HepG2 (cell line): ENCODE results near the gene ATF3. TPM values are rescaled to one million over a fixed set of nuclear protein-coding genes. Genes with fewer than 3 reads are reported as not detected.

Source experiments
- ATAC-seq: fragments of 200-7000 bp; cut with Tn5 transposase; 3 replicates; pipeline ENCODE4 v1.9.1; 2020; ENCODE audit warnings: mild to moderate bottlenecking, moderate library complexity
- BruUV-seq: library from RNA; stranded (reverse); fragments of 400-500 nt; replicated peaks from 2 replicates; lab custom pipeline; 2021; lab: Mats Ljungman, UMichigan
- CTCF ChIA-PET: fragments of 300-600 bp; formaldehyde crosslinking; extraction: SDS; loops from one replicate; lab custom pipeline; 2021; ENCODE audit warnings: low total read pairs, inconsistent platforms, low intra/inter-chr PET ratio; lab: Yijun Ruan, JAX
- POLR2A ChIA-PET: fragments of 350-600 bp; sonication (Branson Sonifier 250); formaldehyde crosslinking; loops from one replicate; lab custom pipeline; 2020; ENCODE audit warnings: antibody characterized with exemption, inconsistent platforms; lab: Yijun Ruan, JAX
- DNase-seq: peaks from one replicate; pipeline ENCODE4 v3.0.0-alpha.2; 2015; ENCODE audit warnings: low spot score
- FAIRE-seq: peaks from 3 replicates; lab custom pipeline; 2011; peaks lifted over from hg19 to GRCh38; lab: Jason Lieb, UNC
- H2AFZ ChIP-seq: one replicate; pipeline ENCODE4 v1.6.1; 2011; ENCODE audit warnings: low read length, inconsistent platforms
- H3K27ac ChIP-seq: fragments of 300-600 bp; 3 replicates; pipeline ENCODE4 v1.8.0; 2011; ENCODE audit warnings: mixed run types, mild to moderate bottlenecking, mixed read lengths, low read length, inconsistent platforms; ENCODE audit not compliant: insufficient read depth; ENCODE audit errors: extremely low read length
- H3K27me3 ChIP-seq, 2 experiments: fragments of 200-600 bp in 1 of 2; 2 replicates in 1 of 2; 3 replicates in 1 of 2; pipeline versions ENCODE4 v1.6.0 to v1.8.0; 2011; ENCODE audit warnings: low read length in 2 of 2, mild to moderate bottlenecking in 2 of 2, moderate library complexity in 2 of 2, inconsistent platforms in 1 of 2; ENCODE audit not compliant: insufficient read depth in 2 of 2, control insufficient read depth in 1 of 2
- H3K36me3 ChIP-seq, 2 experiments: fragments of 200-600 bp in 1 of 2; replicated peaks in 1 of 2; 2 replicates in 1 of 2; 3 replicates in 1 of 2; pipeline versions ENCODE4 v1.5.1 to v1.8.0; 2011; ENCODE audit warnings: low read length in 2 of 2, inconsistent platforms in 1 of 2; ENCODE audit not compliant: insufficient read depth in 2 of 2, control insufficient read depth in 1 of 2
- H3K4me1 ChIP-seq: 2 replicates; pipeline ENCODE4 v1.5.1; 2012; ENCODE audit warnings: low read length, inconsistent platforms; ENCODE audit not compliant: insufficient read depth
- H3K4me2 ChIP-seq: 2 replicates; pipeline ENCODE4 v1.6.0; 2011; ENCODE audit warnings: low read depth, low read length, inconsistent platforms
- H3K4me3 ChIP-seq, 3 experiments: fragments of 200-600 bp in 1 of 3; sonication (generic), shearing (Covaris generic) in 1 of 3; replicated peaks in 1 of 3; 2 replicates each; pipeline ENCODE4 v1.5.1; 2011 to 2016; ENCODE audit warnings: low read length in 3 of 3, inconsistent platforms in 2 of 3, low read depth in 2 of 3, mild to moderate bottlenecking in 2 of 3, control low read depth in 1 of 3, mixed read lengths in 1 of 3; ENCODE audit not compliant: insufficient read depth in 1 of 3
- H3K79me2 ChIP-seq: one replicate; pipeline ENCODE4 v1.6.1; 2011; ENCODE audit warnings: low read length, inconsistent platforms; ENCODE audit not compliant: insufficient read depth
- H3K9ac ChIP-seq: 2 replicates; pipeline ENCODE4 v1.6.0; 2011; ENCODE audit warnings: mild to moderate bottlenecking, low read depth, low read length, inconsistent platforms; ENCODE audit not compliant: insufficient read depth
- H3K9me3 ChIP-seq: 2 replicates; pipeline ENCODE4 v1.5.1; 2012; ENCODE audit warnings: mild to moderate bottlenecking, low read length
- H4K20me1 ChIP-seq: 2 replicates; pipeline ENCODE4 v1.6.0; 2011; ENCODE audit warnings: inconsistent platforms, mild to moderate bottlenecking, low read length, moderate library complexity; ENCODE audit not compliant: insufficient read depth
- CTCF ChIP-seq: sonication (generic); formaldehyde crosslinking; IDR thresholded peaks from 2 replicates; pipeline ENCODE4 v1.5.0; 2020; ENCODE audit warnings: mild to moderate bottlenecking, missing genetic modification reagents, moderate library complexity
- FOXK2 ChIP-seq: fragments of 450-650 bp; IDR thresholded peaks from 2 replicates; pipeline ENCODE4 v1.6.1; 2016
- GATAD2A ChIP-seq: IDR thresholded peaks from 2 replicates; pipeline ENCODE4 v1.6.1; 2016
- IRX3 ChIP-seq: sonication (generic); formaldehyde crosslinking; IDR thresholded peaks from 2 replicates; pipeline ENCODE4 v1.8.1; 2023; ENCODE audit warnings: mild to moderate bottlenecking, low read depth, missing genetic modification reagents, borderline replicate concordance
- NFYC ChIP-seq: IDR thresholded peaks from 2 replicates; pipeline ENCODE4 v1.6.1; 2016; ENCODE audit warnings: missing genetic modification reagents, missing compliant biosample characterization
- PHF20 ChIP-seq: sonication (generic); formaldehyde crosslinking; IDR thresholded peaks from 2 replicates; pipeline ENCODE4 v1.5.0; 2020; ENCODE audit warnings: mild to moderate bottlenecking, missing genetic modification reagents
- RAD21 ChIP-seq: fragments of 450-650 bp; formaldehyde crosslinking; IDR thresholded peaks from 2 replicates; pipeline ENCODE4 v1.5.0; 2020; ENCODE audit warnings: mild to moderate bottlenecking
- TEAD3 ChIP-seq: optimal IDR thresholded peaks from 2 replicates; pipeline ENCODE3; 2016; ENCODE audit warnings: borderline replicate concordance
- UBTF ChIP-seq: sonication (generic); formaldehyde crosslinking; IDR thresholded peaks from 2 replicates; pipeline ENCODE4 v1.4.0; 2020; ENCODE audit warnings: mild to moderate bottlenecking, missing genetic modification reagents
- ZBTB49 ChIP-seq: sonication (generic); formaldehyde crosslinking; IDR thresholded peaks from 2 replicates; pipeline ENCODE4 v1.4.0; 2020; ENCODE audit warnings: missing genetic modification reagents, borderline replicate concordance
- ZNF775 ChIP-seq: sonication (generic); formaldehyde crosslinking; IDR thresholded peaks from 2 replicates; pipeline ENCODE4 v1.4.0; 2020; ENCODE audit warnings: missing genetic modification reagents, mild to moderate bottlenecking, moderate library complexity, borderline replicate concordance
- ZNF850 ChIP-seq: sonication (generic); formaldehyde crosslinking; conservative IDR thresholded peaks from 2 replicates; pipeline ENCODE4 v1.9.0; 2021; ENCODE audit warnings: mild to moderate bottlenecking, missing genetic modification reagents
- WGBS: methylation state at CpG from one replicate; pipeline ENCODE4 v1.1.6; 2017; ENCODE audit warnings: low lambda C conversion rate; 5-methylcytosine and 5-hydroxymethylcytosine counted together
- in situ Hi-C: cut with HindIII; loops from 2 replicates; pipeline ENCODE4 v1.10.0; 2017; ENCODE audit warnings: low pct_unique_long_range_greater_than_20kb; ENCODE audit not compliant: extremely low pct_ligation_motif_present
- intact Hi-C: fragments of 100-400 bp; cut with micrococcal nuclease; formaldehyde crosslinking; loops from one replicate; pipeline ENCODE4 v1.10.0; 2022; ENCODE audit not compliant: unreplicated experiment
- polyA plus RNA-seq, 8 experiments: library from polyadenylated mRNA; depleted of rRNA in 3 of 8; stranded (reverse) in 7 of 8; unstranded in 1 of 8; fragments of >200 nt; fragmentation: Illumina TruSeq in 4 of 8; extraction: Trizol in 4 of 8; gene quantifications; 2 replicates each; pipeline versions ENCODE4 v1.2.1 to v1.2.3, GENCODE V29; 2011 to 2016; ENCODE audit warnings: low read depth in 4 of 8, missing spikeins in 1 of 8, mixed read lengths in 1 of 8; ENCODE audit not compliant: insufficient read depth in 1 of 8
- total RNA-seq, 5 experiments: library from RNA; depleted of rRNA; stranded (reverse); fragments of >200 nt; fragmentation: Illumina TruSeq; extraction: Trizol; gene quantifications; 2 replicates each; pipeline ENCODE4 v1.2.3, GENCODE V29; 2016; ENCODE audit warnings: low read depth in 1 of 5
- TF ChIP-seq, protein P1 (sequence below): sonication (generic); formaldehyde crosslinking; IDR thresholded peaks from 2 replicates; pipeline ENCODE4 v1.8.1; 2022; ENCODE audit warnings: low read depth, mild to moderate bottlenecking, missing genetic modification reagents

Gene ATF3
- total and polyA plus RNA-seq, 2 of the 13 experiments (the other 11 are each of a cell fraction or from before 2014, with no cell fraction given), result 5.0 to 13.0 TPM

GRCh38 chr1:212630158-212630900 is 21.8 kb downstream of the ATF3 start (continued):
- TF ChIP-seq CTCF (CRISPR knock-in tag) (peak; percentile 76), RAD21 (CRISPR knock-in tag) (peak; percentile 58), TEAD3 (CRISPR knock-in tag) (peak; percentile 23), GATAD2A (CRISPR knock-in tag) (0 out of 2 replicates have a peak, but pooled peaks have one; percentile 16)
- TF ChIP-seq, protein P1, sequence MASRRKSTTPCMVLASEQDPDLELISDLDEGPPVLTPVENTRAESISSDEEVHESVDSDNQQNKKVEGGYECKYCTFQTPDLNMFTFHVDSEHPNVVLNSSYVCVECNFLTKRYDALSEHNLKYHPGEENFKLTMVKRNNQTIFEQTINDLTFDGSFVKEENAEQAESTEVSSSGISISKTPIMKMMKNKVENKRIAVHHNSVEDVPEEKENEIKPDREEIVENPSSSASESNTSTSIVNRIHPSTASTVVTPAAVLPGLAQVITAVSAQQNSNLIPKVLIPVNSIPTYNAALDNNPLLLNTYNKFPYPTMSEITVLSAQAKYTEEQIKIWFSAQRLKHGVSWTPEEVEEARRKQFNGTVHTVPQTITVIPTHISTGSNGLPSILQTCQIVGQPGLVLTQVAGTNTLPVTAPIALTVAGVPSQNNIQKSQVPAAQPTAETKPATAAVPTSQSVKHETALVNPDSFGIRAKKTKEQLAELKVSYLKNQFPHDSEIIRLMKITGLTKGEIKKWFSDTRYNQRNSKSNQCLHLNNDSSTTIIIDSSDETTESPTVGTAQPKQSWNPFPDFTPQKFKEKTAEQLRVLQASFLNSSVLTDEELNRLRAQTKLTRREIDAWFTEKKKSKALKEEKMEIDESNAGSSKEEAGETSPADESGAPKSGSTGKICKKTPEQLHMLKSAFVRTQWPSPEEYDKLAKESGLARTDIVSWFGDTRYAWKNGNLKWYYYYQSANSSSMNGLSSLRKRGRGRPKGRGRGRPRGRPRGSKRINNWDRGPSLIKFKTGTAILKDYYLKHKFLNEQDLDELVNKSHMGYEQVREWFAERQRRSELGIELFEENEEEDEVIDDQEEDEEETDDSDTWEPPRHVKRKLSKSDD (CRISPR knock-in tag), result no peak
- TF ChIP-seq, all 625 proteins: peak for 15

DNA sequence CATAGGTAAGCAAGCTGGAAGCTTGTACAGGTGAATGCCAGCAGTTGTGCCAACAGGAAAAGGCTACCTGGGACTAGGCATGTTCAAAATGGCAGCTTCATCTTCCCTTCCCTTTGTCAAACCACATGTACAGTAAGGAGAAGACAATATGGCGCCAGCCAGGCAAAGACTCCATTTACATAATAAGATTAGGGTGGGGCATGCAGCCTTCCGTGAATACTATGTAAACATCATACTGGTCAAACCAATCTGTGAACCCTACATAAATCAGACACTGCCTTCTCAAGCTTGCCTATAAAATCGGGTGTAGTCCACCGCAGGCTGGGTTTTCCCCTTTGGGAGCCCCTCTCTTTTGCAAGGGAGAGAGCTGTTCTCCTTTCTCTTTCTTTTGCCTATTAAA is 24.6 kb downstream of the ATF3 start:
- Histone ChIP-seq H3K9ac (no peak overlapping the region), H3K4me1 (peaks cover 23% of the 10 kb centered on the region), H3K4me2 (no peak overlapping the region), H3K27ac (no peak overlapping the region), H3K27me3 (peaks cover 3 to 37% of the 10 kb centered on the region in 2 experiments), H3K4me3 (no peak overlapping the region), H2AFZ (no peak overlapping the region)
- no peak for ATAC-seq
- in situ Hi-C loops (no loop called here), intact Hi-C loops (no loop called here)
- 48% methylated on average over 4 of the region's 4 CpGs for WGBS
- BruUV-seq, result no TSS peak
- no peak for TF ChIP-seq PHF20 (CRISPR knock-in tag)
- TF ChIP-seq UBTF (CRISPR knock-in tag), result no peak
- no peak for TF ChIP-seq ZNF775 (CRISPR knock-in tag)
- no peak for TF ChIP-seq ZBTB49 (CRISPR knock-in tag)
- TF ChIP-seq NFYC (CRISPR knock-in tag), result no peak
- no peak for TF ChIP-seq ZNF850
- TF ChIP-seq IRX3 (CRISPR knock-in tag), result no peak
- TF ChIP-seq FOXK2, result no peak
- TF ChIP-seq, all 625 proteins: peak for 0
- ChIA-PET POLR2A (no interaction called here), CTCF (no interaction called here)
- no peaks in the 10 kb centered on the region for H3K36me3 ChIP-seq
- FAIRE-seq (no peak), DNase-seq (no peak)
- peaks cover 7% of the 10 kb centered on the region; the same call in 1 of the 2 replicates for H3K9me3 ChIP-seq
- no peaks in the 10 kb centered on the region for H3K79me2 ChIP-seq
- H4K20me1 ChIP-seq, result no peaks in the 10 kb centered on the region
